Umbilical cord (tissue), 1 donor: ENCODE measurements around the gene OXSR1. TPM values are rescaled to one million over a fixed set of nuclear protein-coding genes. Genes with fewer than 3 reads are reported as not detected.

ENCODE experiments used
- total RNA-seq: library from RNA; depleted of rRNA; stranded (reverse); fragments of >200 nt; gene quantifications from one replicate; pipeline ENCODE4 v1.2.3, GENCODE V29; 2014; ENCODE audit warnings: low replicate concordance; ENCODE audit not compliant: insufficient read depth

The OXSR1 gene
- total RNA-seq, 1 donor from 2014 or later = 56.6 TPM

Other genes with a start within 250 kb of the OXSR1 start
- 19.5 TPM for gene VILL, start 174.8 kb upstream of the OXSR1 start, total RNA-seq
- 31.1 TPM for gene PLCD1, start 135.9 kb upstream of the OXSR1 start, total RNA-seq
- gene DLEC1, start 126.3 kb upstream of the OXSR1 start, total RNA-seq = 0.24 TPM
- 24.6 TPM for gene ACAA1, start 28.4 kb upstream of the OXSR1 start, total RNA-seq
- 16.4 TPM for gene MYD88, start 26.9 kb upstream of the OXSR1 start, total RNA-seq
- 0.48 TPM for gene SLC22A13, start 100.3 kb downstream of the OXSR1 start, total RNA-seq
- gene SLC22A14, start 116.8 kb downstream of the OXSR1 start, total RNA-seq = 0.96 TPM
- gene XYLB, start 181.2 kb downstream of the OXSR1 start, total RNA-seq = 1.4 TPM